Keratinocyte (primary cell): ENCODE data around the gene RAC2. TPM values are rescaled to one million over a fixed set of nuclear protein-coding genes. Genes with fewer than 3 reads are reported as not detected.

Experiments used
- DNase-seq: peaks from one replicate; pipeline ENCODE4 v3.0.0-alpha.2; 2011; ENCODE audit warnings: low read depth, missing footprints, low spot score
- FAIRE-seq: peaks from 2 replicates; lab custom pipeline; 2011; peaks lifted over from hg19 to GRCh38; lab: Jason Lieb, UNC
- H2AFZ ChIP-seq: 2 replicates; pipeline ENCODE4 v1.6.0; 2012; ENCODE audit warnings: low read length, control low read depth, inconsistent platforms; ENCODE audit not compliant: control insufficient read depth
- H3K27ac ChIP-seq: 2 replicates; pipeline ENCODE4 v1.5.1; 2011; ENCODE audit warnings: low read length; ENCODE audit not compliant: control insufficient read depth, insufficient read depth
- H3K27me3 ChIP-seq: 3 replicates; pipeline ENCODE4 v1.6.0; 2011; ENCODE audit warnings: low read length; ENCODE audit not compliant: control insufficient read depth, insufficient read depth; ENCODE audit errors: extremely low read depth
- H3K36me3 ChIP-seq, 2 experiments: 2 replicates in 1 of 2; 3 replicates in 1 of 2; pipeline ENCODE4 v1.5.1; 2011; ENCODE audit warnings: low read length in 2 of 2, mild to moderate bottlenecking in 1 of 2; ENCODE audit not compliant: control insufficient read depth in 2 of 2, insufficient read depth in 2 of 2; ENCODE audit errors: extremely low read depth in 1 of 2
- H3K4me1 ChIP-seq: 3 replicates; pipeline ENCODE4 v1.5.1; 2011; ENCODE audit warnings: low read length; ENCODE audit not compliant: control insufficient read depth, insufficient read depth; ENCODE audit errors: extremely low read depth
- H3K4me2 ChIP-seq: 3 replicates; pipeline ENCODE4 v1.6.0; 2011; ENCODE audit warnings: low read depth, low read length; ENCODE audit not compliant: control insufficient read depth, insufficient read depth; ENCODE audit errors: extremely low read depth
- H3K4me3 ChIP-seq, 3 experiments: fragments of 200-600 bp in 1 of 3; sonication (generic) in 1 of 3; 2 replicates in 2 of 3; 3 replicates in 1 of 3; pipeline ENCODE4 v1.5.1; 2011 to 2016; ENCODE audit warnings: low read length in 3 of 3, mild to moderate bottlenecking in 3 of 3, control low read depth in 2 of 3, inconsistent platforms in 1 of 3, low read depth in 1 of 3, mixed read lengths in 1 of 3, mixed run types in 1 of 3, moderate library complexity in 1 of 3; ENCODE audit not compliant: control insufficient read depth in 2 of 3, insufficient read depth in 2 of 3; ENCODE audit errors: extremely low read depth in 1 of 3
- H3K79me2 ChIP-seq: 2 replicates; pipeline ENCODE4 v1.6.0; 2012; ENCODE audit warnings: low read length; ENCODE audit not compliant: control insufficient read depth, insufficient read depth
- H3K9ac ChIP-seq: 3 replicates; pipeline ENCODE4 v1.6.0; 2011; ENCODE audit warnings: low read length; ENCODE audit not compliant: control insufficient read depth, insufficient read depth; ENCODE audit errors: extremely low read depth
- H3K9me1 ChIP-seq: 3 replicates; pipeline ENCODE4 v1.6.0; 2011; ENCODE audit warnings: low read length; ENCODE audit not compliant: control insufficient read depth, insufficient read depth; ENCODE audit errors: extremely low read depth
- H3K9me3 ChIP-seq: 2 replicates; pipeline ENCODE4 v1.5.1; 2012; ENCODE audit warnings: low read depth, low read length; ENCODE audit not compliant: control insufficient read depth
- H4K20me1 ChIP-seq: 3 replicates; pipeline ENCODE4 v1.6.0; 2011; ENCODE audit warnings: low read length; ENCODE audit not compliant: control insufficient read depth, insufficient read depth; ENCODE audit errors: extremely low read depth
- CTCF ChIP-seq, 3 experiments: IDR thresholded peaks in 1 of 3; conservative IDR thresholded peaks in 1 of 3; optimal IDR thresholded peaks in 1 of 3; 2 replicates in 2 of 3; 3 replicates in 1 of 3; pipeline versions ENCODE3 to v1.5.1; 2011; ENCODE audit warnings: low read length in 3 of 3, mild to moderate bottlenecking in 3 of 3, moderate library complexity in 2 of 3, control low read depth in 1 of 3, inconsistent platforms in 1 of 3; ENCODE audit not compliant: insufficient read depth in 2 of 3; ENCODE audit errors: extremely low read depth in 1 of 3
- EZH2 ChIP-seq: IDR thresholded peaks from one replicate; pipeline ENCODE4 v1.6.1; 2012; ENCODE audit warnings: inconsistent platforms, mild to moderate bottlenecking, low read length, moderate library complexity
- dilution Hi-C: fragments of 300-500 bp; cut with MboI; formaldehyde crosslinking; loops from one replicate; pipeline ENCODE4 v1.7.0; 2020; ENCODE audit warnings: low sequenced_read_pairs; ENCODE audit not compliant: extremely low pct_ligation_motif_present
- polyA plus RNA-seq, 5 experiments: library from polyadenylated mRNA; depleted of rRNA in 3 of 5; stranded (reverse) in 3 of 5; stranded (forward) in 1 of 5; unstranded in 1 of 5; fragments of >200 nt; gene quantifications; 1 replicate in 1 of 5; 2 replicates in 3 of 5; 3 replicates in 1 of 5; pipeline versions ENCODE4 v1.2.1 to v1.2.3, GENCODE V29; 2011 to 2012; ENCODE audit warnings: missing spikeins in 2 of 5, low read depth in 1 of 5, low replicate concordance in 1 of 5

RAC2 gene
- polyA plus RNA-seq, 1 donor (not counting 4 experiments of a cell fraction or from before 2014, with no cell fraction given): 78.6 TPM

- H3K79me2 ChIP-seq: peaks cover 18% of the 10 kb centered on the region
- H2AFZ ChIP-seq: no peak overlapping the region
These were observed 6.4 kb downstream of the RAC2 start for GRCh38 chr22:37237371-37238268.

GRCh38 chr22:37235897-37236607 lies 8.0 kb downstream of the RAC2 start:
- DNase-seq: no peak
- TF ChIP-seq CTCF (optimal IDR thresholded peaks at IDR 0.05 in 1 of 3, IDR thresholded peaks at IDR 0.05 in 1 of 3, conservative IDR thresholded peaks at IDR 0.05 in 1 of 3; ENCODE audit: extremely low read depth in 1 of 3, insufficient read depth in 2 of 3, low read length in 3 of 3) (no peak), EZH2 (no peak)
- no peak for FAIRE-seq
- no peak overlapping the region for H3K4me2 ChIP-seq
- no peak overlapping the region for H2AFZ ChIP-seq
- peaks cover 10% of the 10 kb centered on the region for H4K20me1 ChIP-seq
- H3K4me1 ChIP-seq: peaks cover 19% of the 10 kb centered on the region
- H3K27me3 ChIP-seq: no peaks in the 10 kb centered on the region
- H3K27ac ChIP-seq: no peak overlapping the region
- dilution Hi-C loops: no loop called here
- no peaks in the 10 kb centered on the region for H3K9me3 ChIP-seq
- H3K36me3 ChIP-seq: peaks cover 30 to 46% of the 10 kb centered on the region in 2 experiments
- H3K4me3 ChIP-seq: no peak overlapping the region
- H3K9ac ChIP-seq: no peak overlapping the region
- peaks cover 11% of the 10 kb centered on the region for H3K79me2 ChIP-seq
- no peaks in the 10 kb centered on the region for H3K9me1 ChIP-seq

More at GRCh38 chr22:37237371-37238268, 6.4 kb downstream of the RAC2 start:
- Histone ChIP-seq H3K4me1 (peaks cover 30% of the 10 kb centered on the region), H3K4me3 (no peak overlapping the region), H3K27ac (no peak overlapping the region), H3K27me3 (no peaks in the 10 kb centered on the region), H3K9me3 (no peaks in the 10 kb centered on the region), H3K9ac (no peak overlapping the region), H3K36me3 (peaks cover 25 to 56% of the 10 kb centered on the region in 2 experiments), H3K9me1 (no peaks in the 10 kb centered on the region), H3K4me2 (no peak overlapping the region), H4K20me1 (peaks cover 10% of the 10 kb centered on the region)
- dilution Hi-C loops: no loop called here
- DNase-seq (no peak), FAIRE-seq (no peak)
- TF ChIP-seq CTCF (optimal IDR thresholded peaks at IDR 0.05 in 1 of 3, IDR thresholded peaks at IDR 0.05 in 1 of 3, conservative IDR thresholded peaks at IDR 0.05 in 1 of 3; ENCODE audit: extremely low read depth in 1 of 3, insufficient read depth in 2 of 3, low read length in 3 of 3) (no peak), EZH2 (no peak)
